HG03432 (cell line): ENCODE measurements around the gene WNK3.
"Not testable (repeated sequence)": the region's sequence is repeated elsewhere in the genome, so short reads cannot be mapped to it uniquely, and the experiment has no call there.

Source experiments
- ATAC-seq: cut with Tn5 transposase; IDR thresholded peaks from one replicate; pipeline ENCODE4 v1.9.1; 2021; ENCODE audit warnings: mild to moderate bottlenecking, moderate library complexity; ENCODE audit not compliant: unreplicated experiment

Gene WNK3

GRCh38 chrX:54357414-54358377, at the start of gene WNK3:
WNK3 (minus strand) TSS chrX:54358046.
- ATAC-seq: no peak

DNA sequence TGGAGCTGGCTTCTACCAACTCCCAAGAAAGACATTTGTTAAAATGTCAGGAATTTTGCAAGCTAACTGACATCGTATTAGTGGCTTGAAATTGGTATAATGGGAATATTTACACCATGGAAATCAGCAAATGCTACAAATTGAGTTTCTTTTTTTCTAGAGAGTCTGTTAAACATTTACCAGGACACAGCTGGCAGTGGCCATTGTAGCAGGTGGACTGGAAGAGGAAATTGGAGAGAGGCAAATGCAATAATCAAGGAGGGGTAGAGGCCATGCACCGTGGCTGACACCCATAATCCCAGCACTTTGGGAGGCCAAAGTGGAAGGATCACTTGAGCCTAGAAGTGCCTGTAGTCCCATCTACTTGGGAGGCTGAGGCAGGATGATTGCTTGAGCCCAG, 49.4 kb upstream of the WNK3 start:
- no peak for ATAC-seq

DNA sequence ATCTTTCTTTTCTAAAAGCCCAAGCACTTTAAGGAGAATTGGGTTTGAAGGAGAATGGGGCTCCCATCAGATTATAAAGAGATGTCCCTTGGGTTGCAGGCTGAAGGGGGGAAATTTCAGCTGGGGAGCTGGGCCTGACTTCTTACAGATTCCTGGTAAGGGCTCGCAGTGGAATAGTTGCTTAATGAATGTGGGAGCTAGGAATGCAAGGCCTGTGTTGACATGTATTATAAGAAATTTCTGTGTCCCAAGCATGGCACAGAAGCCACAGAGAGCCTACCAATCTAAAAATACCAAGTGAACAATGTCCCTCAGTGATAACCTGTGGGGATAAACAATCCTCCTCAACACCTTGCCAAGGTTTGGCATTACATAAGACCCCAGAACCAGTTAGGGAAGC, 39.3 kb upstream of the WNK3 start:
- no peak for ATAC-seq

DNA sequence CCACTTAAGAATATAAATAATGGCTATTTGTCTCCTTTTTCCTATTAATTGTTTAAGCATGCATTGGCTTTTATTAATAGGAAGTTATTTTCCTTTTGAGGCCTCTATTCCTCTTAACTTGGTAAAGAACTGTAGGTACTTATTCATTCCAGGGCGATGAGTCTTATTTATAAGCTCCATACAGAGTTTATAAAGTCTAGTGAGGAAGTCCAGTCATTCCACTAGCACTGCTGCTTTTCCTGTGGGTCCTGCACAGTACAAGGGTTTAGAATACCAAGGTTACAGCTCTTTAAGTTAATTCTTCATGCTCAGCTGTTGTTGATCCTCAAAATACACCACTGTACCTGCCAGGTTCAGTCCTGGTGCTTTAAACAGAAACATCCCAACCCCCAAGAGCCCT, 28.5 kb upstream of the WNK3 start:
- ATAC-seq: no peak

DNA sequence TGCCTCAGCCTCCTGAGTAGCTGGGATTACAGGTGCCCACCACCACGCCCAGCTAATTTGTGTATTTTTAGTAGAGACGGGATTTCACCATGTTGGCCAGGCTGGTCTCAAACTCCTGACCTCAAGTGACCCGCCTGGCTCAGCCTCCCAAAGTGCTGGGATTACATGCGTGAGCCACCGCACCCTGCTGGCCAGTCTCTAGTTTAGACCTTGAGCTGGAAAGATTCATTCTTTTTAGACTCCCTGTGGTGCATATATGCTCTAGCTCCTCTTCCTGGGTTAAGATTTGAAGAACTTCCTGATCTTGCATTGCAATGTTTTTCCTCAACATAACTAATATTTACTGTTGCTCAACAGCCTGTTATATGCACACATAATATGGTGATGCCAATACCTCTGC, 26.8 kb upstream of the WNK3 start:
- not testable (repeated sequence) for ATAC-seq

- no peak for ATAC-seq
These were observed 1.6 kb upstream of the WNK3 start for GRCh38 chrX:54359408-54359807.

DNA sequence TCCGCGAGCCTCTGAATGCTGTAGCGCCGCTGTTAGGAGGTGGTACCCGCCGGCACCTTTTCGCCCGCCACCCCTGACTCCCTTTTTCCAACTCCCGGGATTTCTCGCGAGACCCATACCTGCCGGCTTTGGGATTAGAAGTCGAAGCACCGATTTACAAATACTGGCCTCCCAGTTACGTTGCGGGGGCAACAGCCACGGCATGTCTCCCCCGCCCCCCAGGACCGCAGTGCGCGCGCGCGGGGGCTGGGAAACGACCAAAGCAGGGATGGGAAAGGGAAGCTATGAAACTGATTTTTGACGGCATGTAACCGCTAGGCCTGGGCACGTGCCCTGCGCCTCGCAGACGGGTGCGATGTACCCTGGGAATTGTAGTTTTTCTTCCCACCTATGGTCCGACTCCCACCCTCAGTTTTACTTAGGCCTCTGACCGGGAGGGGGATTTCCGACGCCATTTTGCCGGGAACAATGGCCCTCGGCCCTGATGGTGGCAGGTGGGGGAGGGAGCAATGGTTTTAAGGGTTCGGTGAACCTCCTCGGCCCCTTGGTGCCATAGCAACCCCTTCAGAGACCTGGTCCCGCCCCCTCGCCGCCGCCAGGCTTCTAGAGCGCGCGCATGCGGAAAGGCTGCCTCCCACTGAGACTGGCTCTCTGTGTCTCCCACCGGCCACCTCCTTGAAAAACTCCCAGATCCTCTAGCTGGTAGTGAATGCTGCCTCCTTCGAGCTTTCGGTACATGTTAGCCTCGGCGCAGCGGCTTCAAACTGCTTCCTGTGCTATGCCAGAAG, 772 bp upstream of the WNK3 start:
- ATAC-seq: no peak

DNA sequence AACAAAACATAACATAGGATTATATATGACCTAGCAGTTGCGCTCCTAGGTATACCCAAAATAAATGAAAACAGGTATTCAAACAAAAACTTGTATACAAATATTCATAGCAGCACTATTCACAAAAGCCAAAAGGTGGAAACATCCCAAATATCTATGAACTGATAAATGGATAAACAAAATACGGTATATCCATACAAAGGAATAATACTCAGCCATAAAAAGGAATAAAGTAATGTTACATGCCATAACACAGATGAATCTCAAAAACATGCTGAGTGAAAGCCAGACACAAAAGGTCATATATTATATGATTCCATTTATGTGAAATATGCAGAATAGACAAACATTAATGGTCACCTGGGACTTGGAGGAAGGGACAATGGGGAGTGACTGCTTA, 5.2 kb downstream of the WNK3 start:
- no peak for ATAC-seq

DNA sequence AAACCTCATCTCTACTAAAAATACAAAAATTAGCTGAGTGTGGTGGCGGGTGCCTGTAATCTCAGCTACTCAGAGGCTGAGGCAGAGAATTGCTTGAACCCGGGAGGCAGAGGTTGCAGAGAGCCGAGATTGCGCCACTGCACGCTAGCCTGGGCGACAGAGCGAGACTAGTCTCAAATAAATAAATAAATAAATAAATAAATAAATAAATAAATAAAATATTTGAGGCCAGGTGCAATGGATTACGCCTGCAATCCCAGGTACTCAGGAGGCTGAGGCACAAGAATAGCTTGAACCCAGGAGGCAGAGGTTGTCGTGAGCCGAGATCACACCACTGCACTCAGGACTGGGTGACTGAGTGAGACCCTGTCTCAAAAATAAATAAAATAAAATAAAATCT, 20.5 kb downstream of the WNK3 start:
- ATAC-seq: not testable (repeated sequence)

GRCh38 chrX:54325077-54325476, 32.8 kb downstream of the WNK3 start:
- no peak for ATAC-seq

DNA sequence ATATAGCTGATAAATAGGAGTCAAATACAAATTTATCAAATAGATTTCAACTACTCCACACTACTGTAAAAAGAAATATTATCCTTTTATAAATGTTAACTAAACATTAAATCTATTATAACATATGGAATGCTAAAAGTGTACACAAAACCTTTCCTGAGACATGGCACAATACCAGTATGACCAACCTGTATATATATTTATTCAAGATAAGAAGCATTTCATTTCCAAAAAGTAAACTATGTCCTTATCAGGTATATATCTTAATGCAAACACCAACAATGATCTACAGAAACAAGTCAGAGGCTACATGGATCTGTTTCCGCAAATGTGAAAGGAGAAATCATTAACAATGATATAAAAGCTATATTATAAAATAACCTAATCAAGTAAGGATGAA, 37.8 kb downstream of the WNK3 start:
- no peak for ATAC-seq

GRCh38 chrX:54306379-54306778, 51.5 kb downstream of the WNK3 start:
- no peak for ATAC-seq

DNA sequence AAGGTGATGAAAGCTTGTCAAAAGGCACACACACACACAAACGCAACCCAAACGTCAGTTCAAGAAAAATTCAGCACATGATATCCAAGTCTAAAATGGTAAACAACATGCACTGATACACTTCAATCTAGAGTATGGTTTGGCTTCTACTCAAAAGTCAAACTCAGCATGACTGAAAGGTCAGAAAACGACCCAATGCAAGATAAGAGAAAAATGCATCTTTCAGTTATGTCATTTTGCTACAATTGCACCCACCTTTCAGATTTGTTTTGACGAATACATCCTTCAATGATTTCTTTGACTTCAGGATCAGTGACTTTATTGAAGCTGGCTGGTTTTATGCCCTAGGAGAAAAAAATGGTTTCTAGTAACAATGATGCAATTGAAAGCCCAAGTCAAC, 56.3 kb downstream of the WNK3 start:
- ATAC-seq: no peak

- ATAC-seq: no peak
These were observed 63.5 kb downstream of the WNK3 start for GRCh38 chrX:54294306-54294705.

DNA sequence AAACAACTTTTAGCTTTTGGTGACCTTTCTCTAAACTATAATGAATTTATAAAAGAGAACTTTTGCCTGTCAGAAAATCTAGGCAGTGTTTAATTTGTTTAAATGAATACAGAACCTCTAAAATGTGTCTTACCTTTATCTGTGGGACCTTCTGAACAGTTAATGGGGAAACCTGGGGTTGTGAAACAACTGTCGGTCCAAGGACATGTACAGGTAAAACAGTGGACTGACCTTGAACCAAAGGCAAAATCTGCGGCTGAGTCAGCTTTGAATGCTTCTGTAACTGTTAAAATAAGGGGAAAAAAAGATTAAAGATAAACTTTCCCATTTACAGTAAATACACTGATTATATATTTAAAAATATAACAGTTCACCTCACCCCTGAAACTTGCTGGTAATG, 65.1 kb downstream of the WNK3 start:
- ATAC-seq: no peak

DNA sequence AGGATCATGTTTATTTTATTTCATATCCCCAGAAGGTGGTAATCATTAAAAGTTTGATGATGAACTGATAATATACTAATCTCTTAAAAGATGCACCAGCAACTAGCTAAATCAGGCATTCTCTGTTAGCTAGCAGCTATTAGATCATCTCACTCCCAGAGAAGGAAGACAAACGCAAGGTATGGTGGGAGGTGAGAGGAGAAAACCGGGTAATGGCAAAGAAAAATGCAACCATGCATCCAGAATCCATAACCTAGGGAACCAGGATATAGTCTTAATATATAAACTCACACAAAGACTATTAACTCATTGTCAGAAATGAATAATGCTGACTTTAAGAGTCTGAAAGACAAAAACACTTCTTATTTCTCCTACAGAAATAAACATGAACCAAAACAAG, 66.1 kb downstream of the WNK3 start:
- ATAC-seq: no peak

DNA sequence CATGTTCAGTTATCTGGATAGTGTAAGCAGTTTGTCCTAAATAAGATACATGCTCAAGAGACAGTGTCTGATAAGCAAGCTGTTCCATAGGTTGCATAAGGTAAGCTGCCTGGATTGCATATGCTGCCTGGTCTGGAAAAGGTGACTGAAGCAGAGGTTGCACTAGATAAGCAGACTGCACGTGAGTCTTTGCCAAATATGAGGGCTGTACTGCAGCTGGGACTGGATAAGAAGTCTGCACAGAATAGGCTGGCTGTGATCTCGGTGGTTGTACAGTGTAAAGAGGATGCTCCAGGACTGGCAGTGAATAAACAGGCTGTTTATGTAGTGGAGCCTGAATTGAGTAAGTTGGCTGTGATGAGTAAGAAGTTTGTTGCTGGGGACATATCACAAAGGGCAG, 68.9 kb downstream of the WNK3 start:
- no peak for ATAC-seq

DNA sequence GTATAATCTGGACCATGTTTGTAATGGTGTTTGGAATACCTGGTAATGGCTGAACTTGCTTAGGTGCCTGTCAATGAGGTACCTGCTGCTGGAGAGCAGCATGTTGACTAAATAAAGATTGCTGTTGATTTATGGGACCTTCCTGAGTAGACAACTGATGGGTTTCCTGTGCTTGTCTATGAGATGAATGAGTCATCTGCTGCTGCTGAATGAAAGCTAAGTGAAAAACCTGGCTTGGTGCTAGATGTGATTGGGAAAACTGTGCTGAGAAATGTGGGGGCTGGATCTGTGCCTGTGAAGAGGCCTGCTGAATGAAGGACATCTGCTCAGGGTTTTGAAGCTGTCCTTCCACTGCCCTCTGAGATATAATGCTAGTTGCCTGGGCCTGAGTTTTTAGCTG, 69.6 kb downstream of the WNK3 start:
- ATAC-seq: no peak

DNA sequence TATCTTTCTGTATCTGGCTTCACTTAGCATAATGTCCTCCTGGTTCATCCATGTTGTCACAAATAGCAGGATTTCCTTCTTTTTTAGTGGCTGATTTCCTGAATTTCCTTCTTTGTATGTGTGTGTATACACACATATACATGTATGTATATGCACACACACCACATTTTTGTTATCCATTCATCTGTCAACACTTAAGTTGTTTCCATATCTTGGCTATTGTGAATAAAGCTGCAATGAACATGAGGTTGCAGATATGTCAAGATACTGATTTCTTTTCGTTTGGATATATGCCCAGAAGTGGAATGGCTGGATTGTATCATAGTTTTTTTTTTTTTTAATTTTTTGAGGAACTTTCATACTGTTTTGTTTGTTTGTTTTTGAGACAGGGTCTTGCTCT, 76.2 kb downstream of the WNK3 start:
- no peak for ATAC-seq

DNA sequence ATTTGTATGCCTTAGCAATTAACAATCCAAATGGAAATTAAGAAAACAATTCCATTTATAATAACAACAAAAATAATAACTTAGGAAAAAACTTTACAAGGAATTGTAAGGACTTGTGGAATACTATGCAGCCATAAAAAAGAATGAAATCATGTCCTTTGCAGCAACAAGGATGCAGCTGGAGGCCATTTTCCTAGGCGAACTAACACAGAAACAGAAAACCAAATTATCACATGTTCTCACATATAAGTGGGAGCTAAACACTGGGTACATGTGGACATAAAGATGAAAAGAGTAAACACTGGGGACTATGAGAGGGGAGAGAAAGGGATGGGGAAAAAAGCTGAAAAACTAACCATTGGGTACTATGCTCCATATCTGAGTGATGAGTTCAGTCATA, 77.4 kb downstream of the WNK3 start:
- no peak for ATAC-seq

DNA sequence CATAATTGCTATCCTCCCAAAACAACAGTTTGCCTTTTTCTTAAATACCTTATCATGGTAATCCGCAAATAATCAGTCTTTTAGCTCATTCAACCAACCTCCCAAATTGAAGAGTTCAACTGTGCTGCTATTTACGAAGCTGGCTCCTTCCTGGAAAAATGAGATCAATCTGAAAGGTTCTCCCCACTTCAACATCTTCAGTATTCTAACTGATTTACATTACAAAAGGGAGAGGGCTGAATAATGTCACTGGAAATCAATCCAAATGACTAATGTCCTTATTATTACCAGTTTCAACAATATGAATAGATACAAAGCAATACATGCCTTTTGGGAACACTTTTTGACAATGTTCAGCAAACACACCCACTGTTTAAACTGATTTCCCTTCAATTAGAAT, 86.2 kb downstream of the WNK3 start:
- no peak for ATAC-seq

- no peak for ATAC-seq
These were observed 109.5 kb downstream of the WNK3 start for GRCh38 chrX:54248309-54248708.
